Cerebellar cortex (tissue), 1 donor: Measurements from ENCODE around the gene PYDC2.
"Not testable (repeated sequence)": the region's sequence is repeated elsewhere in the genome, so short reads cannot be mapped to it uniquely, and the experiment has no call there.

Experiments
- DNase-seq: peaks from one replicate; pipeline ENCODE4 v3.0.0-alpha.2; 2015; ENCODE audit warnings: low spot score

The PYDC2 gene

DNA sequence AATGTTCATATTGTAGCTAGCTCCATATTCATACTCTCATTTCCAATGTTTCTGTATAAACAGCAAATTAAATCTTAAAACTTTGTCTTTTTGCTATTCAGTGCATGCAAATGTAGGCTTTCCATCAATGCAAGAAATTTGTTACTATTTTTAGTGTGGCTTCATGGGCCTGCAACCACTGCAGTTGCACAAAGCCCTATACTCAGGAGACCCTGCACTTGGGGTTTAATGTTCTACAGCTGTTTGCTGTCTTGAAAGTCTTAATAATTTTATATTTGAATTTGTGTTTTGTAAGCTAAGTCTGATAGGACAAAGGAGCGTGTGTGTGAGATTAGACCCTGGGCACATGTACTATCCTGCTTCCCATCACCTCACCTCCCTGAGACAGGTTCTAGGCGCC lies 9.6 kb downstream of the PYDC2 start:
- DNase-seq, result no peak

DNA sequence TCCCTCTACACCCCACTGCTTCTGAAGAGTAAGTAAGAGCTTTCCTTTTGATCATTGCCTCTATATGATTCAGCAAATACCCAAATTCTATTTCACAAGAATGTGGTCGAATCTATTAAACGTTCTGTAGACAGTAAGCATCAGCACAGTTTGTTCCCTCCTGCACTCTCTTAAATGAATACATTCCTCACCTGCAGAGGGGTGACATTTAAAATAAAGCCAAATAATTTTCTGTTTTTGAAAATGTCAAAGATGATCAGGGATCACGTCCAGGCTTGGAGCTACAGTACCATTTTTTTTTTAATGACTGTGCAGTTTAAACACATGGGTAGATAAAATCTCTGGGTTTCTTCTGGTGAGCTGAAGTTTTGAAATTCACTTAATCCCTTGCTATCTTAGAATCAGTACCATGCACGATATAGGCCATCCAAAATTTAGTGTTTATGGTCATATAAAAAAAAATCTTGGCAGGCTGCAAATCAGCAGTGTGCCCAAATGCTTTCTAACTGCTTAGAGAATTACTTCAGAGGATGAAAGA lies 12.8 kb downstream of the PYDC2 start:
- DNase-seq, result no peak

DNA sequence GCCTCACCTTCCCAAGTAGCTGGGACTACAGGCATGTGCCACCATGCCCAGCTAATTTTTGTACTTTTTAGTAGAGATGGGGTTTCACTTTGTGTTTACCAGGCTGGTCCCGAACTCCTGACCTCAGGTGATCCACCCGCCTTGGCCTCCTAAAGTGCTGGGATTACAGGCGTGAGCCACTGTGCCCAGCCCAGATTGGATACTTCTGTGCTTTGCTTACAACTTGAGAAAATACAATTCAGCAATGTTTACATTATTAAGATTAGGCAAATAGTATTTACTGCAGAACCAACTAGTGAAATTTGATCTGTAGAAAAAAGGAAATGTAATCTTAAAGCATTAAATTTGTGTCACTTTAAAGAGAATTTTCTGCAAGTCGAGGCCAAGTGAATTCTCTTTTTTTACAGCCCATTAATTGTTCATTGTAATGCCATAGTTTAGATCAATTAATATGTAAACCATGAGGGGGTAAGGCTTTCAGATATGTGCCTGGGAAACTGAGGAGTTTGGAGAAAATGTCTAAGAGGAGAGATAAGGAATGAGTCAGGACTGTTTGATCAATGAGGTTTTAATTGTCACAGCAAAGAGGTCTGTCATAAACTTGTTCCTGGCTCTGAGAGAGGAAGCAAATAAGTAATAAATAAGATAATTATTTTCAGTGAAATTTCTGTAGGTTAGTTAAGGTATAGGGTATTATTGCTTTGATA lies 15.3 kb downstream of the PYDC2 start:
- DNase-seq, result no peak

DNA sequence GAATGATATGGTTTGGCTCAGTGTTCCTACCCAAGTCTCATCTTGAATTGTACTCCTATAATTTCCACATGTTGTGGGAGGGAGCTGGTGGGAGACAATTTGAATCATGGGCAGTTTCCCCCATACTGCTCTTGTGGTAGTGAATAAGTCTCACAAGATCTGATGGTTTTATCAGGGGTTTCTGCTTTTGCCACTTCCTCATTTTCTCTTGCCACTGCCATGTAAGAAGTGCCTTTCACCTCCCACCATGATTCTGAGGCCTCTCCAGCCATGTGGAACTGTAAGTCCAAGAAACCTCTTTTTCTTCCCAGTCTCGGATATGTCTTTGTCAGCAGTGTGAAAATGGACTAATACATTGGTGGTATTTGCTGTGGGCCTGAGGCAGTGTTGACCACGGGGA lies 23.0 kb downstream of the PYDC2 start:
- not testable (repeated sequence) for DNase-seq

DNA sequence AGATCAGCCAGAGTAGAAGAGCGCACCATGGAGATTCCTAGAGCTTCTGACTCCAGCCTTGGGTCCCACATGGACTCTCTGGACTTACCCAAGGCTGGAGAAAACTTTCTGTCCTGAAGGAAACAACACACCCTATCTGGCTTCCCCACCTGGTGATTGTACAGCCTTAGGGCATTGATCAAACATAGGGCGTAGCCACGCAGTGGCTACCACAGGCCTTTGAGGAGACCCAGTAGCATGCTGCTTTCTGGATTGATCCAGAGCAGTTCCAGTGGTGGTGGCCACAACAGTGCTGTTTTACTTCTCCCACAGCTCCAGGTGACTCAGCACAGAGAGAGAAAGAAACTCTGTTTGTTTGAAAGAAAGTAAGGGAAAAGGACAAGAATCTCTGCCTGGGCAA lies 23.5 kb downstream of the PYDC2 start:
- no peak for DNase-seq

DNA sequence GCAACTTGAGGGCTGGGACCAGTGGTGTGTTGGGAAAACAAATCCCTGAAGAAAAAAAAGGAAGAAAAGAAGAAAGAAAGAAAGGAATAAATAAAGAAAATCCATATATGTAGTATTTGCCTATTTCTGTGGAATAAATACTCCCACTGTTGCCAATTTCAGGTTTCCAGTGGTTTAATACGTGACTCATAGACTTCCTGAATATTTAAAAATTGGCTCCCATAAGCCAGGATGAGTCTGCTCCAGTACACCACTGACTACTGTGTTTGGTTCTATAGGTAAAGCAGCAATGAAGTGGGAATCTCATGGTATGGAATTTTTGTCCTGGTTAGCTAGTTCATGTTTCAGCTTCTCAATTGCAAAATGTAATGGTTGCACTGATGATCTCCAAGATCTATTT lies 31.6 kb downstream of the PYDC2 start:
- no peak for DNase-seq

DNA sequence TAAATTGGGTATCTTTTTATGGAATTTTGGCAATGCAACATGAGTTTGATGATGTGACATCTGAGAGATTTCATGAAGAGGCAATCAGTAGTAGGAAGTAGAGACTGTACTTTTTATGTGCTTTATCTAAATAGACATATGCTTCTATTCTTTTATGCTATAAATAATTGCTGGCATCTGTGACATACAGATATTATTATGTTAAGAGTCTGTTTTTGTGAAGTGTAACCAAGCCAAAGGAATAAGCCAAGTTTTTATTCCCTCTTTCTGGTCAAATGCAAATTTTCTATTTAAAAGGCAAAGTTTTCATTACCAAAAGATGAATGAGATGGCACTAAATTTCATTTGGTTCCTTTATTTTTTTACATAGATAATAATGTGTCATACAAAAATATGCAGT lies 32.4 kb downstream of the PYDC2 start:
- DNase-seq, result no peak

DNA sequence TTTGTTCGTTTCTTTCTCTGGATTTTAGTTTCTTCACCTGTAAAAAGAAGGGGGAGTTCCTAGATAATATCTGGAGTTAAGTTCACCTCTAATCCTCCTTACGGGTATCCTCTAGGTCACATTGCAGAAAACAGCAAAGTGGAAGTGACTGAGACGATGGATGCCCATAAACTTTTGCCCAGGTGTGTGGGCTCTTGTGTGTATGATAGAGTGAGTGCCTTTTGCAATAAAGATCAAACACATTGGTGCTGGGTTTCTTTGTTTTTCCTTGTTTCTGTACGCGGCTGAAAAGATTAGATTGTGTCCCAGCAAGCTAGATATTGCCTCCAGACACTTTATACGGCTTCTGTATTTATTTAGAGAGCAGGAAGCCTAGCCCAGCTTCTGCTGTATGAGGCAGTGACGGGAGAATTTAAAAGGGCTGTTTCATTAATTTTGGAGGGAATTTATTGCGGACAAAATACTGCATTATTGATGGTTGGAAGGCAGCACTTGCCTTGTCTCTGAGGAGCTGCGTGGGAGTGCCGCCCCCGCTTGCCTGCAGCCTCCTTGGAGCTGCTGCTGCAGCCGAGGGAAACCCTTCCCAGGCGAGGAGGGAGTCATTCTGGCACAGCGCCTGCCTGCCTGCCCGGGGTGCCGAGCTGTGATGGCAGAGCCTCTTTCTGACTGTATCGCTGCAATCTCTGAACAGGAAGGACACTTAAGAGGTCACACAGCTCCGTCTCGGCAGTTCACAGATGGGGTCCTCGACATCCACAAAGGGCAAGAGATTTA lies 38.5 kb downstream of the PYDC2 start:
- peak; percentile 18 for DNase-seq

DNA sequence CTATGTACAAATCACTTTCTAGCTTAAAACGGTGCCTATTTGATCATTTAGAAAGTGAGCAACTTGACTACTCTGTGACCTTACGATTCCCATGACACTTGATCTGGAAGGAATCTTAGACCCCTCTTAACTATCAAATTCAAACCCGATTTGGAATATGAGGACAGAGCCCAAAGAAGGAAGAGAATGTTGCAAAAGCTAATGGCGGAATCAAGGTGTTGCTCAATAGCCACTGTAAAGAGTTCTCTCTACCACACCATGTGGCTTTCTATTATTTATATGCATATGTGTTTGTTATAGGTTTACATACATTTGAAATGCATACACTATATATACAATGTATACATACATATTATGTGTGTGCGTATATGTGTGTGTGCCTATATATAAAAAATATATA lies 39.9 kb downstream of the PYDC2 start:
- DNase-seq, result no peak

DNA sequence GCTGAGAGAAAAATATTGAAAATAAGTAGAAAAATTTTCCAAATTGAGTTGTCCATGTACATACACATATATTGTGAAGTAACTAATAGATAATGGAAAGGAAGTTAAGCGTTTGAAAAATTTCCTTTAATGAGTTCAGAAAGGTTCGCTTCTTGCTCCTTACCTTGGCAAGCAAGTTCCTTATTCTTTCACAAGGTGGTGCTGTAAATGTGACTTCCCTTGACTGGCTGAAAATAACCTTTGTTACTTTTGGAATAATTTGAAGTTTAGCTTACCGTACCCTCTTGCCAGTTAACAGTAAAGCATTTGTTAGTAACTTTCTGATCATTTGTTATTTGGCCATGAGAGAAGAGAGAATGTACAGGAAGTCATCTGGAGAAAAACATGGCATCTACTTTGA lies 41.6 kb downstream of the PYDC2 start:
- DNase-seq, result peak; percentile 10

DNA sequence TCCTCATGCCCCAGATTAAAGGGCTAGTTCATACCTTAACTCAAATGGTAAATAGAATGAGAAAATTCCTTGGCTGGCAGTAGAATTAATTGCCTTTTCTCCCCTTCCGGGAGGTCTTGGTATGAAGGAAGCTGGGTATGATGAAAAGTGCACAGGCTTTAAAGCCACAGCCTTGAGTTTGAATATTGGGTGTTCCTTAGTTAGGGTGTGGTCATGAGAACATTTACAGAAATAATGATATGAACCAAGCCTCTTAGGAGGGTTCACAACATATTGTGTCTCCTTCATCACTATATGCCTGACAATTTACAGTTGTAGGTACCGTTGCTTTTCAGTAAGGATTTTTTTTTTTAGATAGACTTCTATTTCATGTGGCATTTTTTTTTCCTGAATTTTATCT lies 48.1 kb downstream of the PYDC2 start:
- DNase-seq, result no peak
